Activated T-helper 1 cell treated with anti-CD3 and anti-CD28 coated beads, Interleukin-12 subunit alpha, Interleukin-12 subunit beta, Interleukin-2, Interleukin-4 antibody, amounts not matched to agents 30 ng/mL and 10 ng/mL and 1 ng/mL, durations not matched to agents 14 hours and 24 hours and 36 hours (primary cell): ENCODE measurements around the gene MRPL53. TPM values are rescaled to one million over a fixed set of nuclear protein-coding genes. Genes with fewer than 3 reads are reported as not detected.
A peak's percentile ranks its signal among the peaks of the same experiment; 100 is the strongest.
"Not testable (repeated sequence)": the region's sequence is repeated elsewhere in the genome, so short reads cannot be mapped to it uniquely, and the experiment has no call there.

ENCODE experiments used
- DNase-seq: peaks from one replicate; pipeline ENCODE4 v3.0.0; 2021; ENCODE audit warnings: low spot score
- H3K27ac Mint-ChIP-seq: one replicate; pipeline ENCODE4 v1.8.0; 2021; ENCODE audit warnings: mild to moderate bottlenecking, mixed read lengths
- H3K27me3 Mint-ChIP-seq: one replicate; pipeline ENCODE4 v1.8.0; 2022; ENCODE audit warnings: mild to moderate bottlenecking, moderate library complexity, mixed read lengths; ENCODE audit not compliant: insufficient read depth
- H3K36me3 Mint-ChIP-seq: one replicate; pipeline ENCODE4 v1.8.0; 2021; ENCODE audit warnings: low read depth, mixed read lengths
- H3K4me1 Mint-ChIP-seq: one replicate; pipeline ENCODE4 v1.8.0; 2021; ENCODE audit warnings: low read depth, mixed read lengths
- H3K4me3 Mint-ChIP-seq: one replicate; pipeline ENCODE4 v1.8.0; 2021; ENCODE audit warnings: mild to moderate bottlenecking, moderate library complexity, mixed read lengths
- H3K9me3 Mint-ChIP-seq: one replicate; pipeline ENCODE4 v1.8.0; 2021; ENCODE audit warnings: mixed read lengths
- intact Hi-C: fragments of 100-400 bp; cut with micrococcal nuclease; formaldehyde crosslinking; loops from one replicate; pipeline ENCODE4 v1.15.1; 2024
- total RNA-seq: library from RNA; stranded (reverse); gene quantifications from 2 replicates; pipeline ENCODE4 v1.2.3, GENCODE V29; 2022

Gene MRPL53
- total RNA-seq, 1 donor from 2014 or later = 124 TPM

GRCh38 chr2:74447230-74447999, 25.1 kb downstream of the MRPL53 start:
- H3K27me3 Mint-ChIP-seq = peaks cover 25% of the 10 kb centered on the region
- DNase-seq = no peak
- no peaks in the 10 kb centered on the region for H3K9me3 Mint-ChIP-seq
- H3K4me1 Mint-ChIP-seq = peaks cover 13% of the 10 kb centered on the region
- H3K4me3 Mint-ChIP-seq = no peak overlapping the region
- no peak overlapping the region for H3K27ac Mint-ChIP-seq
- H3K36me3 Mint-ChIP-seq = peaks cover under 1% of the 10 kb centered on the region
- intact Hi-C loops = no loop called here

DNA sequence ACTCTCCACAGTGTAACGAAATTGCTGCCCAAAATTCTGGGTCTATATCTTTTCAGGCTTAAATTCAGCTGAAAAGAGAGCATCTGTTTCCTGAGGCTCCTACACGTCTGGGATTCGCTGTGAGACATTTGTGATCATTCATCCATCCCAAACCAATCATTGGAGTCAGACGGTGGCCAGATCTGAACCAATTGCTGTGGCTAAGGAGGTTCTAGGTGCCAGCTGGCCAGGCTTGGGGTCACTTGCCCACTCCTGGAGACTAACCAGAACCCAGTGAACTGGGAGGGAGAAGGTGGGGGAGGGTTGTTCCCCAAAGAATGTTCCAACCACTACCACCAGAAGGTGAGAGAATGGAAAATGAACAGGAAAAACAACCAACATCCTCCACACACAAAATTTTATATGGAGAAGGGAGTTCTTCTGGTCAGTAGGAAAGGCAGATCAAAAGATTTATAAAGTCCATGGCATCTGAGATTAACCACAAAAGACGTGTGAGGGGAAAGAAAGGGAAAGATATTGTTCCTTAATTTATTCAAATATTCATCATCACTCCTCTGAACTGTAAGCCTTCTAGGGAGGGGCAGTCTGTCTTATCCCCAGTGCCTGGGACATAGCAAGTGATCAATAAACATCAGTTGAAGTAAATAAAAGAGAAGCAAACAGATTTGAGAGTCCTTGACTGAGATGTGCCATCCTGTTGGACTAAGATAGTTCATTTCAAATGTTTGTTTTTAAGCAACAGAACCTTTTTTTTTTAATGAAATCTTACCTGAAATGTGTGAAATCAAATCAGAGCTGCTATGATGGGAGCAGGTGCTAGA, 27.8 kb downstream of the MRPL53 start:
- Mint-ChIP-seq H3K27me3 (peaks cover 36% of the 10 kb centered on the region), H3K4me1 (peaks cover 10% of the 10 kb centered on the region), H3K4me3 (no peak overlapping the region), H3K27ac (no peak overlapping the region), H3K9me3 (no peaks in the 10 kb centered on the region), H3K36me3 (no peaks in the 10 kb centered on the region)
- intact Hi-C loops = no loop called here
- DNase-seq = no peak

DNA sequence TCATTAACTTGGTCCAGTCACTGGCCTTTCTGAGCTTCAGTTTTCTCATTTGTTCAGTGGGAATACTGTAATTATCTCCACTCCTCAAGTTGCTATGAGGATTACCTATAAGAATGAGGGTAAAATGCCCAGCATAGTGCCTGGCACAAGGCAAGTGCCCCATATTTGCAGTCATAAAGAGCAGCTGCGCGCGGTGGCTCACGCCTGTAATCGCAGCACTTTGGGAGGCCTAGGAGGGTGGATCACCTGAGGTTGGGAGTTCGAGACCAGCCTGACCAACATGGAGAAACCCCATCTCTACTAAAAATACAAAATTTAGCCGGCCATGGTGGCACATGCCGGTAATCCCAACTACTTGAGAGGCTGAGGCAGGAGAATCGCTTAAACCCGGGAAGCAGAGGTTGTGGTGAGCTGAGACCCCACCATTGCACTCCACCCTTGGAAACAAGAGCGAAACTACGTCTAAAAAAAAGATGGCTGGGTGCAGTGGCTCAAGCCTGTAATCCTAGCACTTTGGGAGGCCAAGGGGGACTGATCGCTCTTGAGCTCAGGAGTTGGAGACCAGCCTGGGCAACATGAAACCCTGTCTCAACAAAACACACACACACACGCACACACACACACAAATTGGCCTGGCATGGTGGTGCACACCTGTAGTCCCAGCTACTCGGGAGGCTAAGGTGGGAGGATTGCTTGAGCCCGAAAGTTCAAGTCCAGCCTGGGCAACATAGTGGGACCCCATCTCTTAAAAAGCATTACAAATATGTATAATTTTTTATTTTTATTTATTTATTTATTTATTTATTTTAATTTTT, 29.8 kb downstream of the MRPL53 start:
- DNase-seq, H3K36me3 Mint-ChIP-seq, H3K27ac Mint-ChIP-seq, H3K9me3 Mint-ChIP-seq, intact Hi-C loops: not testable (repeated sequence)
- H3K27me3 Mint-ChIP-seq = peaks cover 41% of the 10 kb centered on the region
- H3K4me1 Mint-ChIP-seq = peaks cover 22% of the 10 kb centered on the region
- peak overlapping the region; percentile 71 for H3K4me3 Mint-ChIP-seq

- no peak within 1 kb of the TSS for H3K27ac Mint-ChIP-seq
- intact Hi-C loops = loop anchor here (2.0 kb wide), 1 partner anchor 13 kb away; the partner anchor contains the start of gene INO80B
- peaks cover 22% of the 10 kb centered on the region for H3K4me1 Mint-ChIP-seq
- DNase-seq = peak; percentile 34
- no peaks in the 10 kb centered on the region for H3K9me3 Mint-ChIP-seq
- H3K27me3 Mint-ChIP-seq = peaks cover 36% of the 10 kb centered on the region
- H3K4me3 Mint-ChIP-seq = peak within 1 kb of the TSS; percentile 73
- H3K36me3 Mint-ChIP-seq = no peaks in the 10 kb centered on the region
Measured at GRCh38 chr2:74441690-74442482, 30.6 kb downstream of the MRPL53 start, which contains the start of gene RTKN. TSS of gene RTKN (minus strand) at chr2:74441937. CDS start at chr2:74441816, 121 bp downstream.

DNA sequence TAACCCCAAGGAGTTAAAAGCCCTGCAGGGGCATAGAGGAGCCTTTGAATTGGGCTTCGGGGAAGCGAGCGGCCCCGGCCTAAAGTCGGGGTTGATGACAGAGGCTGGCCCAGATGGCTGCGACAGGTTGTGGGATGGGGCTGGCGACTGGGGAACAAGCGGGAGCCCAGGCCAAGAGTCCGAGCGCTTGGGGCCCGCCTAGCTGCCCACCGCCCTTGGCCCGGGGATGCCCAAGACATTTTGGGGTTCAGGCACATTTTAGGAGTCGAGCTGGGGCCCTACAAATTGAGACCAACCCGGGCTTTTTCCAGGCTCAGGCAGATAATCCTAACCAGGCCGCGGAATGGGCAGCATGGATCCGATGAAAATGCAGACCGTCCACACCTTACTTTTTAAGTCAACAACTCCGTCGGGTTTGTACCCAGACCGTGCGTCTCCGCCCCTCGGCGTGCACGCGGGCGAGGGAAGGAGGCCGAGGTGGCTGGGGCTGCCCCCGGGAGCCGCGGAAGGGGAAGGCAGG, 31.2 kb downstream of the MRPL53 start:
- DNase-seq = no peak
- Mint-ChIP-seq H3K4me3 (peak overlapping the region; percentile 73), H3K36me3 (no peaks in the 10 kb centered on the region), H3K27me3 (peaks cover 36% of the 10 kb centered on the region), H3K9me3 (no peaks in the 10 kb centered on the region), H3K4me1 (peaks cover 22% of the 10 kb centered on the region), H3K27ac (no peak overlapping the region)
- intact Hi-C loops = loop anchor here (2.0 kb wide), 1 partner anchor 14 kb away; the partner anchor contains the start of gene INO80B

- peaks cover 22% of the 10 kb centered on the region for H3K4me1 Mint-ChIP-seq
- no peak overlapping the region for H3K27ac Mint-ChIP-seq
- peak; percentile 37 for DNase-seq
- H3K4me3 Mint-ChIP-seq = peak overlapping the region; percentile 73
- H3K9me3 Mint-ChIP-seq = no peaks in the 10 kb centered on the region
- peaks cover 36% of the 10 kb centered on the region for H3K27me3 Mint-ChIP-seq
- no peaks in the 10 kb centered on the region for H3K36me3 Mint-ChIP-seq
- intact Hi-C loops = loop anchor here (1.0 to 2.0 kb wide), 2 partner anchors 14 to 19 kb away; partner anchors contain the start of genes C2orf81, INO80B and WDR54
Measured at GRCh38 chr2:74440378-74441169, 31.9 kb downstream of the MRPL53 start.

GRCh38 chr2:74439803-74440377, 32.6 kb downstream of the MRPL53 start:
- Mint-ChIP-seq H3K27me3 (peaks cover 33% of the 10 kb centered on the region), H3K9me3 (no peaks in the 10 kb centered on the region), H3K27ac (peak overlapping the region; percentile 10), H3K4me1 (peaks cover 22% of the 10 kb centered on the region), H3K36me3 (no peaks in the 10 kb centered on the region), H3K4me3 (peak overlapping the region; percentile 27)
- DNase-seq = no peak
- intact Hi-C loops = loop anchor here (1.0 to 2.0 kb wide), 2 partner anchors 15 to 19 kb away; partner anchors contain the start of genes C2orf81, INO80B and WDR54

- peaks cover 17% of the 10 kb centered on the region for H3K4me1 Mint-ChIP-seq
- DNase-seq = no peak
- H3K9me3 Mint-ChIP-seq = no peaks in the 10 kb centered on the region
- H3K36me3 Mint-ChIP-seq = no peaks in the 10 kb centered on the region
- no peak overlapping the region for H3K27ac Mint-ChIP-seq
- no peak overlapping the region for H3K4me3 Mint-ChIP-seq
- H3K27me3 Mint-ChIP-seq = peaks cover 28% of the 10 kb centered on the region
- intact Hi-C loops = no loop called here
Measured at GRCh38 chr2:74439373-74439772, 33.1 kb downstream of the MRPL53 start.

- Mint-ChIP-seq H3K4me3 (no peak overlapping the region), H3K36me3 (no peaks in the 10 kb centered on the region), H3K4me1 (peaks cover 12% of the 10 kb centered on the region), H3K9me3 (no peaks in the 10 kb centered on the region), H3K27me3 (peaks cover 21% of the 10 kb centered on the region), H3K27ac (no peak overlapping the region)
- DNase-seq = no peak
- intact Hi-C loops = no loop called here
Measured at GRCh38 chr2:74438248-74438647, 34.2 kb downstream of the MRPL53 start.

DNA sequence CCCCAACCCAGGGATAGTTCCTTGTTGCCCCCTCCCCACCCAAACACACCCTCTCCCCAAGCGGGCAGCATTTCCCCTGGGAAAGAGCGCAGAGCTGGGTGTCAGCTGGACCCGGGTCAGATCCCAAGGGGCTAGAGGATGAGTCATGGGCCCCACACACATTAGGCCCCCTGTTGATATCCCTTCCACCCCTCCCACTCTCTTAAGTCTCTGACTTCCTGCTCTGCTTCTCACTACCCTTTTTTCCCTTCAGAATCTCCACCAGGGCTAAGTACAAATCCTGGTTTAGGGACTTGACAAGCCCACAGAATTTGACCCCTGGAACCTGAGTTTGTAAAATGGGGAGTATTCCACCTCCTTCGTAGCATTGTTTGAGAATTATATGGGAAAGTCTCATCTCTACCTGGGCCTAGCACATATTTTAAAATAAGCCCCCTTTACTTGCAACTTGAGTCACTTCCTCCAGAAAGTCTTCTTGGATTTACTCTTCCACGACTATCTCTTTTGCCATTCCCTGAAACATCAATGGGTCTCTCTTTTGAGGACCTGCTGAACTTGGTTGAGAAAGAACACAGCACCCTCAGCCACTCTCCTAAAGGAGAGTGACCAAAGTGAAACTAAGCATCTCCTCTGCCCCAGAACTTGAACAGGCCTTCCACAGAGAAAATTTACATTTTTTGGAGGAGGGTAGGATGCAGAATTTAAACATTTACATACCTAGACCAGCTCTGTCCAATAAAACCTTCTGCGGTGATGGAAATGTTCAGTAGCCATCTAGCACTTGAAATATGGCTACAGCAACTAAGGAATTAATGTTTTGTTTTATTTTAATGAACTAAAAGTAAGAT, 35.4 kb downstream of the MRPL53 start:
- DNase-seq = no peak
- intact Hi-C loops = no loop called here
- Mint-ChIP-seq H3K4me1 (peaks cover 12% of the 10 kb centered on the region), H3K27ac (no peak overlapping the region), H3K36me3 (no peaks in the 10 kb centered on the region), H3K4me3 (no peak overlapping the region), H3K9me3 (no peaks in the 10 kb centered on the region), H3K27me3 (peaks cover 13% of the 10 kb centered on the region)
